NCI-H1048 (cell line): ENCODE measurements around the gene STAG3.
"Not testable (repeated sequence)": the region's sequence is repeated elsewhere in the genome, so short reads cannot be mapped to it uniquely, and the experiment has no call there.

Experiments used
- DNase-seq: peaks from one replicate; lab custom pipeline; 2025; lab: John Stamatoyannopoulos, UW

Gene STAG3

GRCh38 chr7:100246865-100247137, 69.1 kb downstream of the STAG3 start:
- DNase-seq, result not testable (repeated sequence)

- no peak for DNase-seq
These were observed 69.5 kb downstream of the STAG3 start for GRCh38 chr7:100247152-100247757.

- DNase-seq, result no peak
These were observed 70.8 kb downstream of the STAG3 start for GRCh38 chr7:100248483-100248882.

GRCh38 chr7:100257017-100257416, 79.3 kb downstream of the STAG3 start:
- no peak for DNase-seq

GRCh38 chr7:100259984-100260383, 82.3 kb downstream of the STAG3 start:
- not testable (repeated sequence) for DNase-seq

- DNase-seq, result not testable (repeated sequence)
These were observed 85.2 kb downstream of the STAG3 start for GRCh38 chr7:100262896-100263295.
